GM20431 (cell line): ENCODE data around the gene SPART.
"Not testable (repeated sequence)": the region's sequence is repeated elsewhere in the genome, so short reads cannot be mapped to it uniquely, and the experiment has no call there.

Experiments used
- in situ Hi-C: fragments of 300-500 bp; cut with MseI, MboI; formaldehyde crosslinking; loops from one replicate; pipeline ENCODE4 v1.15.0; 2020; ENCODE audit warnings: low sequenced_read_pairs; ENCODE audit not compliant: unreplicated experiment

Gene SPART

GRCh38 chr13:36323408-36323807 is 22.8 kb downstream of the SPART start:
- in situ Hi-C loops, result no loop called here

GRCh38 chr13:36319793-36320192 is 26.4 kb downstream of the SPART start:
- in situ Hi-C loops, result not testable (repeated sequence)

GRCh38 chr13:36313047-36313969 is 32.9 kb downstream of the SPART start:
- in situ Hi-C loops, result no loop called here

GRCh38 chr13:36310417-36311108 is 35.6 kb downstream of the SPART start:
- in situ Hi-C loops, result no loop called here

GRCh38 chr13:36302289-36302688 is 43.9 kb downstream of the SPART start:
- in situ Hi-C loops, result no loop called here

- in situ Hi-C loops, result loop anchor here (25.0 kb wide), 1 partner anchor 438 kb away; no protein-coding TSS in a partner anchor
These were observed 46.7 kb downstream of the SPART start for GRCh38 chr13:36299469-36299868.

GRCh38 chr13:36298535-36299068 is 47.6 kb downstream of the SPART start:
- in situ Hi-C loops, result loop anchor here (25.0 kb wide), 1 partner anchor 439 kb away; no protein-coding TSS in a partner anchor

- in situ Hi-C loops, result loop anchor here (25.0 kb wide), 1 partner anchor 440 kb away; no protein-coding TSS in a partner anchor
These were observed 48.5 kb downstream of the SPART start, which contains the start of gene CCDC169 for GRCh38 chr13:36297366-36298338. Gene CCDC169, minus strand, starts transcription at chr13:36297814. Its CDS starts 95 bp downstream, at chr13:36297719.

- in situ Hi-C loops, result loop anchor here (25.0 kb wide), 1 partner anchor 443 kb away; no protein-coding TSS in a partner anchor
These were observed 52.1 kb downstream of the SPART start for GRCh38 chr13:36294096-36294495.

GRCh38 chr13:36293497-36293896 is 52.7 kb downstream of the SPART start:
- in situ Hi-C loops, result loop anchor here (25.0 kb wide), 1 partner anchor 444 kb away; no protein-coding TSS in a partner anchor

GRCh38 chr13:36288794-36289391 is 57.3 kb downstream of the SPART start:
- in situ Hi-C loops, result loop anchor here (25.0 kb wide), 1 partner anchor 448 kb away; no protein-coding TSS in a partner anchor

GRCh38 chr13:36286006-36286405 is 60.2 kb downstream of the SPART start:
- in situ Hi-C loops, result loop anchor here (25.0 kb wide), 1 partner anchor 451 kb away; no protein-coding TSS in a partner anchor

GRCh38 chr13:36282821-36283432 is 63.3 kb downstream of the SPART start:
- in situ Hi-C loops, result loop anchor here (25.0 kb wide), 1 partner anchor 454 kb away; no protein-coding TSS in a partner anchor

GRCh38 chr13:36275190-36276002 is 70.8 kb downstream of the SPART start:
- in situ Hi-C loops, result loop anchor here (25.0 kb wide), 1 partner anchor 462 kb away; no protein-coding TSS in a partner anchor

GRCh38 chr13:36273431-36273830 is 72.8 kb downstream of the SPART start:
- in situ Hi-C loops, result no loop called here

- in situ Hi-C loops, result loop anchor here (10.0 kb wide), 1 partner anchor 277 kb away; no protein-coding TSS in a partner anchor
These were observed 84.2 kb downstream of the SPART start for GRCh38 chr13:36261976-36262375.

GRCh38 chr13:36261011-36261410 is 85.2 kb downstream of the SPART start:
- in situ Hi-C loops, result loop anchor here (10.0 kb wide), 1 partner anchor 276 kb away; no protein-coding TSS in a partner anchor
